ENCODE results near the gene TLR1.

TLR1 gene

GRCh38 chr4:38804654-38805295 is at the start of gene TLR1:
Gene TLR1 (minus strand): TSS chr4:38804791. CDS start chr4:38798831, 5,960 bp downstream.
- H3K4me3 ChIP-seq (ENCODE audit: low read depth, low read length) = peak within 1 kb of the TSS; percentile 26
- TF ChIP-seq CTCF (IDR thresholded peaks at IDR 0.05; ENCODE audit: low read depth, low read length) = peak; percentile 21
- TF ChIP-seq POLR2A (IDR thresholded peaks at IDR 0.05; ENCODE audit: extremely low read depth, insufficient read length) = no peak
- DNase-seq (ENCODE audit: low read depth) = peak; percentile 85

DNA sequence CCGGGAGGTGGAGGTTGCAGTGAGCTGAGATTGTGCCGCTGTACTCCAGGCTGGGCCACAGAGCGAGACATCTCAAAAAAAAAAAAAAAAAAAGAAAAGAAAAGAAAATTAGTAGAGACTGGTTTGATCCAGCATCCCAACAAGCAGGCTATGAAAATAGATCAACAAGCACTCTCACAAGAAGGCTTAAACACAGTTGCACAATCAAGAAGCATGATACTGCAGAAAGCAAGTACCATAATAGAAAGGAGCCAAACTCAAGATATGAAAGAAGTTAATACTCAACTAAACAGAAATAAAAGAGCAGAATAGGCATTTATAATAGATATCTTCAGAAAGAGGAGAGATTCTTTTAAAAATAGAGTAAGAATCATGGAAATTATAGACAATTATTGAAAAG is 41.4 kb upstream of the TLR1 start:
- no peak overlapping the region for H3K4me3 ChIP-seq (ENCODE audit: low read depth, low read length)
- TF ChIP-seq POLR2A (IDR thresholded peaks at IDR 0.05; ENCODE audit: extremely low read depth, insufficient read length) (no peak), CTCF (IDR thresholded peaks at IDR 0.05; ENCODE audit: low read depth, low read length) (no peak), MAX (IDR thresholded peaks at IDR 0.05; ENCODE audit: low read depth, low read length) (no peak), MYC (IDR thresholded peaks at IDR 0.05; ENCODE audit: low read depth, low read length) (no peak)
- no peak for DNase-seq (ENCODE audit: low read depth)

DNA sequence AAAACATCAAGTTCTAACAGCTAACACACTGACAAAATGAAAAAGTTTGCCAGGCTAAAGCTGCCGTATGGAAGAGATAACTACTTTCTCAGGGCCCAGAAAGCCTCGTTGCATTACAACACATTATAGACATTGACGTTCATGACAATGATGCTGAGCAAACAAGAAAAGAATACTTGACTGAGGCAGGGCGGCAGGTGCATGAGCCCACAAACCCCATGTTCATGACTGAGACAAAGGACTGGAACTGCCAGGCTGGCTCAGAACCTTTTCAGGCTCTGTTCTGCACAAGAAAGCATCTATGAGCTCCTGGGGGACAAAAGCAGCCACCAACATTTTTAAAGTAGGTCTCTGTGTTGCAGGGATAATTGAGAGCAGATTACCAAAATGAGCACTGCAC is 38.4 kb upstream of the TLR1 start:
- DNase-seq (ENCODE audit: low read depth) = no peak

GRCh38 chr4:38837849-38838248 is 33.3 kb upstream of the TLR1 start:
- TF ChIP-seq MAX (IDR thresholded peaks at IDR 0.05; ENCODE audit: low read depth, low read length) = no peak
- no peak for TF ChIP-seq MYC (IDR thresholded peaks at IDR 0.05; ENCODE audit: low read depth, low read length)
- TF ChIP-seq POLR2A (IDR thresholded peaks at IDR 0.05; ENCODE audit: extremely low read depth, insufficient read length) = no peak
- TF ChIP-seq CTCF (IDR thresholded peaks at IDR 0.05; ENCODE audit: low read depth, low read length) = no peak
- H3K4me3 ChIP-seq (ENCODE audit: low read depth, low read length) = no peak overlapping the region
- peak; percentile 37 for DNase-seq (ENCODE audit: low read depth)

More for the DNA sequence above, 38.4 kb upstream of the TLR1 start:
- no peak for TF ChIP-seq CTCF (IDR thresholded peaks at IDR 0.05; ENCODE audit: low read depth, low read length)
- no peak for TF ChIP-seq MAX (IDR thresholded peaks at IDR 0.05; ENCODE audit: low read depth, low read length)
- H3K4me3 ChIP-seq (ENCODE audit: low read depth, low read length) = no peak overlapping the region

DNA sequence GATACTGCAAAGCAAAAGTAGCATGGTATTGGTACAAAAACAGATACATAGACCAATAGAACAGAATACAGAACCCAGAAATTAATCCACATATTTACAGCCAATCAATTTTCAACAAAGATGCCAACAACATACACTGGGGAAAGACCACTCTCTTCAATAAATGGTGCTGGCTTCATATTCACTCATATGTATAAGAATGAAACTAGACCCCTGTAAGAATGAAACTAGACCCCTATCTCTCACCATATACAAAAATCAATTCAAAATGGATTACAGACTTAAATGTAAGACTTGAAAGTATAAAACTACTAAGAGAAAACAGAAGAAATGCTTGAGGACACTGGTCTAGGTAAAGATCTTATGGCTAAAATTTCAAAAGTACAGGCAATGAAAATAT is 32.7 kb upstream of the TLR1 start:
- no peak for DNase-seq (ENCODE audit: low read depth)
- TF ChIP-seq POLR2A (IDR thresholded peaks at IDR 0.05; ENCODE audit: extremely low read depth, insufficient read length) = no peak
- no peak for TF ChIP-seq MAX (IDR thresholded peaks at IDR 0.05; ENCODE audit: low read depth, low read length)
- no peak for TF ChIP-seq CTCF (IDR thresholded peaks at IDR 0.05; ENCODE audit: low read depth, low read length)
- TF ChIP-seq MYC (IDR thresholded peaks at IDR 0.05; ENCODE audit: low read depth, low read length) = no peak
- no peak overlapping the region for H3K4me3 ChIP-seq (ENCODE audit: low read depth, low read length)

DNA sequence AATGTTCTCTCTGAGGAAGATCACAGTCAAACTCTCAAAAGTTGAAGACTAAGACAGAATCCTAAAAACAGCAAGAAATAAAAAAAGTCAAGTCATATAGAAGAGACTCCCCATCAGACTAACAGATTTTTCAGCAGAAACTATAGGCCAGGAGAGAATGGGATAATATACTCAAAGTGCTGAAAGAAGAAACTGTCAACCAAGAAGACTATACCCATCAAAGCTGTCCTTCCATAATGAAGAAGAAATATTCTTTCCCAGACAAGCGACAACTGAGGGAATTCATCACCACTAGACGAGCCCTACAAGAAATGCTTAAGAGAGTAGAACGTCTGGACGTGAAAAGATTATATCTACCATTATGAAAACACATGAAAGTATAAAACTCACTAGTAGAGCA is 30.0 kb upstream of the TLR1 start:
- no peak for DNase-seq (ENCODE audit: low read depth)
- H3K4me3 ChIP-seq (ENCODE audit: low read depth, low read length) = no peak overlapping the region
- TF ChIP-seq MYC (IDR thresholded peaks at IDR 0.05; ENCODE audit: low read depth, low read length) (no peak), CTCF (IDR thresholded peaks at IDR 0.05; ENCODE audit: low read depth, low read length) (no peak), POLR2A (IDR thresholded peaks at IDR 0.05; ENCODE audit: extremely low read depth, insufficient read length) (no peak), MAX (IDR thresholded peaks at IDR 0.05; ENCODE audit: low read depth, low read length) (no peak)

Measured in NB4 (cell line).